ENCODE data around the gene LPO. TPM values are rescaled to one million over a fixed set of nuclear protein-coding genes. Genes with fewer than 3 reads are reported as not detected.

Gene LPO
- total and polyA plus RNA-seq, 2 donors (not counting 3 experiments of a cell fraction or from before 2014, with no cell fraction given): not detected

DNA sequence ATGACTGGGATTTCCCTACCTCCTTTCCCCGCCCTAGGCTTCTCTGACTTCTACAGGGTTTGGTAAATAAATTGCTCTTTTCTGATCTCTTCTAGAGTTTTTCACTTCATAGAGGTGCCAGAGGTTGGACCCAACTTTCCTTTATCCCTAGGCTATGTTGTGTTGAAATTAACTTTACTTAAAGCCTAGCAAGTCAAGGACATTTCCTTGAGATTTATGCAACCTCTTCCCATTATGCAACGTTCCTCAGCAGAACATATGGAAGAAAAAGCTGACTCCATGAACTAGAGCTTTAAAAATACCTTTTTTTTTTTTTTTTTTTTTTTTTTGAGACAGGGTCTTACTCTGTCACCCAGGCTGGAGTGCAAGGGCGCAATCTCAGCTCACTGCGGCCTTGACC is 26.9 kb downstream of the LPO start:
- Histone ChIP-seq H3K4me2 (ENCODE audit: insufficient read depth, low read length) (no peak overlapping the region), H3K9me1 (replicated peaks; ENCODE audit: control insufficient read depth, extremely low read depth, insufficient read depth, low read length) (no peaks in the 10 kb centered on the region), H3K9ac (replicated peaks; ENCODE audit: extremely low read depth, insufficient read depth, low read length) (no peak overlapping the region), H3K4me1 (ENCODE audit: control insufficient read depth, extremely low read depth, insufficient read depth, low read length) (no peaks in the 10 kb centered on the region), H3K9me3 (replicated peaks; ENCODE audit: control insufficient read depth, insufficient read depth, low read length) (no peaks in the 10 kb centered on the region), H3K79me2 (ENCODE audit: control insufficient read depth, insufficient read depth, low read length) (no peaks in the 10 kb centered on the region), H4K20me1 (replicated peaks; ENCODE audit: control insufficient read depth, extremely low read depth, insufficient read depth, low read length) (no peaks in the 10 kb centered on the region), H3K27me3 (ENCODE audit: control insufficient read depth in 2 of 2, insufficient read depth in 2 of 2, low read length in 2 of 2) (peaks cover 2 to 11% of the 10 kb centered on the region in 2 experiments), H3K27ac (ENCODE audit: insufficient read depth, low read depth, low read length) (no peak overlapping the region), H3K4me3 (replicated peaks in 1 of 3; ENCODE audit: insufficient read depth in 1 of 3, low read depth in 1 of 3, low read length in 3 of 3) (no peak overlapping the region), H2AFZ (ENCODE audit: low read depth, low read length) (no peak overlapping the region), H3K36me3 (ENCODE audit: control insufficient read depth in 2 of 2, extremely low read depth in 1 of 2, insufficient read depth in 2 of 2, low read length in 2 of 2) (no peaks in the 10 kb centered on the region)
- DNase-seq (ENCODE audit: low read depth, low spot score) (no peak), FAIRE-seq (no peak)
- TF ChIP-seq, protein P1, sequence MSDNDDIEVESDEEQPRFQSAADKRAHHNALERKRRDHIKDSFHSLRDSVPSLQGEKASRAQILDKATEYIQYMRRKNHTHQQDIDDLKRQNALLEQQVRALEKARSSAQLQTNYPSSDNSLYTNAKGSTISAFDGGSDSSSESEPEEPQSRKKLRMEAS (IDR thresholded peaks at IDR 0.05; ENCODE audit: insufficient read depth, insufficient read length): no peak
- TF ChIP-seq, protein P2, sequence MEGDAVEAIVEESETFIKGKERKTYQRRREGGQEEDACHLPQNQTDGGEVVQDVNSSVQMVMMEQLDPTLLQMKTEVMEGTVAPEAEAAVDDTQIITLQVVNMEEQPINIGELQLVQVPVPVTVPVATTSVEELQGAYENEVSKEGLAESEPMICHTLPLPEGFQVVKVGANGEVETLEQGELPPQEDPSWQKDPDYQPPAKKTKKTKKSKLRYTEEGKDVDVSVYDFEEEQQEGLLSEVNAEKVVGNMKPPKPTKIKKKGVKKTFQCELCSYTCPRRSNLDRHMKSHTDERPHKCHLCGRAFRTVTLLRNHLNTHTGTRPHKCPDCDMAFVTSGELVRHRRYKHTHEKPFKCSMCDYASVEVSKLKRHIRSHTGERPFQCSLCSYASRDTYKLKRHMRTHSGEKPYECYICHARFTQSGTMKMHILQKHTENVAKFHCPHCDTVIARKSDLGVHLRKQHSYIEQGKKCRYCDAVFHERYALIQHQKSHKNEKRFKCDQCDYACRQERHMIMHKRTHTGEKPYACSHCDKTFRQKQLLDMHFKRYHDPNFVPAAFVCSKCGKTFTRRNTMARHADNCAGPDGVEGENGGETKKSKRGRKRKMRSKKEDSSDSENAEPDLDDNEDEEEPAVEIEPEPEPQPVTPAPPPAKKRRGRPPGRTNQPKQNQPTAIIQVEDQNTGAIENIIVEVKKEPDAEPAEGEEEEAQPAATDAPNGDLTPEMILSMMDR (IDR thresholded peaks at IDR 0.05; ENCODE audit: extremely low read depth in 1 of 2, insufficient read depth in 1 of 2, low read depth in 1 of 2, low read length in 2 of 2): no peak
- TF ChIP-seq MYC (IDR thresholded peaks at IDR 0.05; ENCODE audit: low read depth, low read length): no peak
- ChIA-PET CTCF (interaction anchor here (0.6 to 3.0 kb wide), 5 partner anchors 11 to 1935 kb away, joined by 3 to 9 read pairs (median 4); partner anchors contain the start of gene RNF43), POLR2A (no interaction called here)
- intact Hi-C loops (cut with micrococcal nuclease) (no loop called here), dilution Hi-C loops (cut with MboI; ENCODE audit: extremely low pct_ligation_motif_present, low sequenced_read_pairs) (no loop called here)
- no TSS peak for BruUV-seq (replicated peaks)

Data from endothelial cell of umbilical vein (primary cell).